Suprapubic skin (tissue), 4 donors: Measurements from ENCODE around the gene VASH1. TPM values are rescaled to one million over a fixed set of nuclear protein-coding genes. Genes with fewer than 3 reads are reported as not detected.
A peak's percentile ranks its signal among the peaks of the same experiment; 100 is the strongest.

ENCODE experiments used
- DNase-seq, 2 donors: peaks; one replicate each; pipeline ENCODE4 v3.0.0-alpha.2; 2019; ENCODE audit warnings: low spot score in 2 of 2
- H3K27ac ChIP-seq: fragments of 200-600 bp; sonication (generic); one replicate; pipeline ENCODE4 v1.5.1; 2019
- H3K27me3 ChIP-seq: fragments of 200-600 bp; sonication (generic); one replicate; pipeline ENCODE4 v1.5.1; 2019
- H3K36me3 ChIP-seq: fragments of 200-600 bp; sonication (generic); one replicate; pipeline ENCODE4 v1.5.1; 2019
- H3K4me1 ChIP-seq: fragments of 200-600 bp; sonication (generic); one replicate; pipeline ENCODE4 v1.5.1; 2019
- H3K4me3 ChIP-seq: fragments of 200-600 bp; sonication (generic); one replicate; pipeline ENCODE4 v1.5.1; 2019; ENCODE audit warnings: mild to moderate bottlenecking
- H3K9me3 ChIP-seq: fragments of 200-600 bp; sonication (generic); one replicate; pipeline ENCODE4 v1.5.1; 2019
- CTCF ChIP-seq, 2 donors: fragments of 200-600 bp in 1 of 2; fragments of 450-650 bp in 1 of 2; sonication (generic) in 1 of 2; IDR thresholded peaks; one replicate each; pipeline ENCODE4 v1.5.1; 2016 to 2019; ENCODE audit warnings: antibody characterized with exemption in 2 of 2, mild to moderate bottlenecking in 1 of 2, moderate library complexity in 1 of 2
- EP300 ChIP-seq: sonication (generic); formaldehyde crosslinking; IDR thresholded peaks from one replicate; pipeline ENCODE4 v1.6.1; 2017; ENCODE audit warnings: antibody characterized with exemption
- POLR2A ChIP-seq, 2 donors: fragments of 450-650 bp; IDR thresholded peaks; one replicate each; pipeline ENCODE4 v1.6.1; 2017; ENCODE audit warnings: antibody characterized with exemption in 2 of 2, mild to moderate bottlenecking in 2 of 2, moderate library complexity in 2 of 2
- POLR2AphosphoS5 ChIP-seq, 3 donors: sonication (generic); formaldehyde crosslinking; IDR thresholded peaks; one replicate each; pipeline ENCODE4 v1.6.1; 2017; ENCODE audit warnings: antibody characterized with exemption in 3 of 3
- WGBS: methylation state at CpG from one replicate; pipeline ENCODE4 v1.1.5; 2018; 5-methylcytosine and 5-hydroxymethylcytosine counted together
- total RNA-seq, 4 donors: library from RNA; depleted of rRNA; stranded (reverse); fragments of >200 nt; gene quantifications; one replicate each; pipeline ENCODE4 v1.1.0, GENCODE V29; 2016

The VASH1 gene
- total RNA-seq, 4 donors from 2014 or later, result 0.68 to 5.8 (median 4.1) TPM

DNA sequence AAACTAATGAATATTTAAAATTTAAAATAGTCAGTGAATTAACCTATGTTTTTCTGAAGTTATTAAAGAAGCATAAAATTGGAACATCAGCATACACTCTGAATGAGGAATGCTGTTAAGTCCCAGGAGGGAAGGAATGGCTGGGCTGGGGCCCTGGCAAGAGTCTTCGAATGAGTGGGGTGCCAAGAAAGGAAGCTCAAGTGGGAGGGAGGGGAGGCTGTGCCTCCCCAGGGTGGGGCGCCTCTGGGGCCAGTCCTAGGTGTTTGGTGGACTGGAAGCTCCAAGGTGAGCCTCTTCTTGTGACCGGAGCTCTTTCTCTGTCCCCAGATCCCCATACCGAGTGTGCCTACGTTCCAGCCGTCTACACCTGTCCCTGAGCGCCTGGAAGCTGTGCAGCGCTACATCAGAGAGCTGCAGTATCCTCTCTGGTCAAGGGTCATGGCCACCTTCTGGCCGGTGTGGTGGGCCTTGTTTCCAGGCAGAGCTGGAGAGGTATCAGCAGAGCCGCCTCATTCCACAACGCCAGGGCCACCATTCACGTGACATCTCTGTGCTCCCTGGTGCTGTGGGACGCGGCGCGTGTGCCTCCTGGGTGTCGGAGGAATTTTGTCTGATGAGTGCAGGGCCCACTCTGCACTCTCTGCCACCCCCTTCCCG lies 8.5 kb downstream of the VASH1 start:
- H3K9me3 ChIP-seq, result no peaks in the 10 kb centered on the region
- no peak overlapping the region for H3K27ac ChIP-seq
- H3K4me1 ChIP-seq, result peaks cover 37% of the 10 kb centered on the region
- H3K36me3 ChIP-seq, result no peaks in the 10 kb centered on the region
- WGBS, result 91% methylated on average over 13 of the region's 18 CpGs
- no peak overlapping the region for H3K4me3 ChIP-seq
- peak in 1 of 2 donors; percentile 53 for DNase-seq
- no peaks in the 10 kb centered on the region for H3K27me3 ChIP-seq
- no peak for TF ChIP-seq POLR2AphosphoS5 (IDR thresholded peaks at IDR 0.05)
- no peak for TF ChIP-seq POLR2A (IDR thresholded peaks at IDR 0.05)
- no peak for TF ChIP-seq EP300
- TF ChIP-seq CTCF (IDR thresholded peaks at IDR 0.05), result no peak

- TF ChIP-seq CTCF (IDR thresholded peaks at IDR 0.05) (no peak), POLR2AphosphoS5 (IDR thresholded peaks at IDR 0.05) (no peak), POLR2A (IDR thresholded peaks at IDR 0.05) (no peak), EP300 (no peak)
- 90% methylated on average over 10 of the region's 10 CpGs for WGBS
- H3K27me3 ChIP-seq, result no peaks in the 10 kb centered on the region
- no peak overlapping the region for H3K27ac ChIP-seq
- H3K9me3 ChIP-seq, result no peaks in the 10 kb centered on the region
- no peak overlapping the region for H3K4me3 ChIP-seq
- H3K4me1 ChIP-seq, result peaks cover 35% of the 10 kb centered on the region
- peak in 1 of 2 donors; percentile 48 for DNase-seq
- no peaks in the 10 kb centered on the region for H3K36me3 ChIP-seq
Measured at GRCh38 chr14:76770521-76771436, 9.5 kb downstream of the VASH1 start.

DNA sequence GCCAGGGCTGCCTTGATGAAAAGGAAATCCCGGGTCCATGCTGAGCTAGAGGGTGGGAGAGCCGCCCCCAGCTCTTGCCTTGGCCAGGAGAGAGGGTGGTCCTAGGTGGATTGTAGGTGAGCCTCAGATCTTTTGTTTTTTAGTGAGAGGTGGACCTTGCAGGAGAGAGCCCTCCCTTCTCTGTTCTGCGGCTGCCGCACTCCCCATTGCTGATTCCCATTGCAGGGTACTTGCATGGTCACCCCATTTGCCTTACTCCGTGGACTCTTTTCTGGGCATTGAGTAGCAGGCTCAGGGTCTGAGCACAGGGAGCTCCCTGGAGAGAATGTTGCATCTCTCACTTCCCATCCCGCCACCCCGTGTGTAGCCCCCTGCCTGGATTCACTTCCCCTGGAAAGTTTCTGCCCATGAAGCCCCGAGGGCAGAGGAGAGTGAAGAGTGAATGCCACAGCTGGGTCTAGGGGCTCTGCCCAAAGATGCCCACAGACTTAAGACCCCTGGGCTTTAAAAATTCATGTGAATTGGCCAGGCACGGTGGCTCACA lies 10.2 kb downstream of the VASH1 start:
- H3K27me3 ChIP-seq, result no peaks in the 10 kb centered on the region
- no peaks in the 10 kb centered on the region for H3K36me3 ChIP-seq
- H3K4me1 ChIP-seq, result peaks cover 35% of the 10 kb centered on the region
- H3K9me3 ChIP-seq, result no peaks in the 10 kb centered on the region
- H3K4me3 ChIP-seq, result no peak overlapping the region
- no peak overlapping the region for H3K27ac ChIP-seq
- peak in 1 of 2 donors; percentile 67 for DNase-seq
- TF ChIP-seq POLR2A (IDR thresholded peaks at IDR 0.05) (no peak), EP300 (no peak), CTCF (IDR thresholded peaks at IDR 0.05) (no peak), POLR2AphosphoS5 (IDR thresholded peaks at IDR 0.05) (no peak)
- WGBS, result 88% methylated on average over 9 of the region's 9 CpGs

DNA sequence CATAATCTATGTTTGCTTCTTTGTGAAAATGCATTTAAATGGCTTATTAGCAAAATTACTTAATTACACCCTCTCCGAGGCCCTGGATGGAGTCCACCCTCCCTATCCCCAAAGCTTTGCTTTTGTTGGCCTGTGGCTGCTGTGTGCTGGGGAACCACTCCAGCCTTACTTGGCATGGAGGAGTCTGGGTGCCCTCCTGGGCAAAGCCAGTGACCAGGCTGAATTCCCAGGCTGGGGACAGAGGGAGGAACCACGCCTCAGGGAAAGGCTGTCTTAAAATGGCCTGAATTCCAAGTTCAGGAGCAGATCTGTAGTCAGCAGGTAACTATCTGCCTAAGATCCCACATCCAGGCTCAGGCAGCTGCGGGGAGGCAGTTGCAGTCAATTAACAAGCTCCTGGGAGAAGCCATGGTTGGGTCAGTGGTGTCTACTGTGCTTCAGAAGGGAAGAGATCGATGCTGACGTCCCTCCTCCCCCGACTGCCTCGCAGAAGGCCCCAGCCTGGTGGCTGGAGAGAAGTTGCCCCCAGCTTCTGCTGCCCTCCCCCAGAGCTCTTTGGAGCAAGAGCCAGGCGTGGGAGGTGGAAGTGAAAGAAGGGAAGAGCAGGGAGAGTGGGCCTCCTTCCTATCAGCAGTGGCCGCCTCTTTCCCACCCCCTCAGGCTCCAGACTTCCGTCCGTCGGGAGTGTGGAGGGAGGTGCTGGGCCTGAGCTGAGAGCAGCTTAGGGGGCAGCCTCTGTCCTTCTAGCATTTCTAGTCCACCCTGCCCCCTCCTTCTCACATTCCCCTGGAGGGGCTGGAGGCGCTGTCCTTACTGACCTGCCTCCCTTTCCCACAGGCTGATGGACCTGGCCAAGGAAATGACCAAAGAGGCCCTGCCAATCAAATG lies 11.3 kb downstream of the VASH1 start:
- 70% methylated on average over 13 of the region's 13 CpGs for WGBS
- H3K4me3 ChIP-seq, result no peak overlapping the region
- peak overlapping the region; percentile 71 for H3K27ac ChIP-seq
- no peaks in the 10 kb centered on the region for H3K9me3 ChIP-seq
- H3K27me3 ChIP-seq, result no peaks in the 10 kb centered on the region
- peak in 1 of 2 donors; percentile 76 for DNase-seq
- H3K36me3 ChIP-seq, result no peaks in the 10 kb centered on the region
- peaks cover 35% of the 10 kb centered on the region for H3K4me1 ChIP-seq
- TF ChIP-seq EP300, result no peak
- no peak for TF ChIP-seq POLR2AphosphoS5 (IDR thresholded peaks at IDR 0.05)
- TF ChIP-seq CTCF (IDR thresholded peaks at IDR 0.05), result no peak
- TF ChIP-seq POLR2A (IDR thresholded peaks at IDR 0.05), result no peak
